Measurements from ENCODE around the gene LGR5.

DNA sequence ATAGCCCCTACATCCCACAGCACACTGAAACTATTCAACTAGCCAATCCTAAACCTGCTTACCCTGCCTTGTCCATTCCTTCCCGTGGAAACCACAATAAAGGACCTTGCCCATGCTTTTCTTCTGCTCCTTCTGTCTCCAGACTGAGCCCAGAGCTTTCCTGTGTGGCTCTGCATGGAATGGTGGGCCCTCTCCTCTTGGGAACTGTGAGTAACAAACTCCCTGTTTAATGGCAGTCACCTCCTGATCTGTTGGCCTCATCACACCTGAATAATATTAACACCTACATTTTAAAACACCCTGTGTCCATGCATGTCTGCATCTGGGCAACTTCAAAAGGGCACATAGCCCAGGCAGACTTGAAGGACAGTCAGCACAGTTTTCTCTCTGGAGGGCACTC, 12.4 kb downstream of the LGR5 start:
- TF ChIP-seq CTCF (conservative IDR thresholded peaks at IDR 0.05): no peak
- no peak for TF ChIP-seq ZFX (IDR thresholded peaks at IDR 0.05)

All from C4-2B (cell line).